Activated CD4-positive, alpha-beta T cell treated with anti-CD3 and anti-CD28 coated beads, Interleukin-2, amount 10 ng/mL, durations not matched to agents 24 days and 14 days (primary cell): ENCODE results near the gene CBX4. TPM values are rescaled to one million over a fixed set of nuclear protein-coding genes. Genes with fewer than 3 reads are reported as not detected.

Experiments
- DNase-seq: peaks from one replicate; pipeline ENCODE4 v3.0.0; 2022
- H3K27ac Mint-ChIP-seq: one replicate; pipeline ENCODE4 v1.8.0; 2022; ENCODE audit warnings: mild to moderate bottlenecking, mixed read lengths
- H3K27me3 Mint-ChIP-seq: one replicate; pipeline ENCODE4 v1.8.0; 2022; ENCODE audit warnings: mixed read lengths
- H3K36me3 Mint-ChIP-seq: one replicate; pipeline ENCODE4 v1.8.0; 2022; ENCODE audit warnings: low read depth, mild to moderate bottlenecking, mixed read lengths
- H3K4me1 Mint-ChIP-seq: one replicate; pipeline ENCODE4 v1.8.0; 2021; ENCODE audit warnings: mixed read lengths
- H3K4me3 Mint-ChIP-seq: one replicate; pipeline ENCODE4 v1.8.0; 2022; ENCODE audit warnings: mild to moderate bottlenecking, moderate library complexity, mixed read lengths
- H3K9me3 Mint-ChIP-seq: one replicate; pipeline ENCODE4 v1.8.0; 2021; ENCODE audit warnings: mixed read lengths
- intact Hi-C: fragments of 100-400 bp; cut with micrococcal nuclease; formaldehyde crosslinking; loops from one replicate; pipeline ENCODE4 v1.15.1; 2023
- total RNA-seq: library from RNA; stranded (reverse); gene quantifications from 2 replicates; pipeline ENCODE4 v1.2.3, GENCODE V29; 2022

Gene CBX4
- total RNA-seq, 1 donor from 2014 or later: 19.4 TPM

DNA sequence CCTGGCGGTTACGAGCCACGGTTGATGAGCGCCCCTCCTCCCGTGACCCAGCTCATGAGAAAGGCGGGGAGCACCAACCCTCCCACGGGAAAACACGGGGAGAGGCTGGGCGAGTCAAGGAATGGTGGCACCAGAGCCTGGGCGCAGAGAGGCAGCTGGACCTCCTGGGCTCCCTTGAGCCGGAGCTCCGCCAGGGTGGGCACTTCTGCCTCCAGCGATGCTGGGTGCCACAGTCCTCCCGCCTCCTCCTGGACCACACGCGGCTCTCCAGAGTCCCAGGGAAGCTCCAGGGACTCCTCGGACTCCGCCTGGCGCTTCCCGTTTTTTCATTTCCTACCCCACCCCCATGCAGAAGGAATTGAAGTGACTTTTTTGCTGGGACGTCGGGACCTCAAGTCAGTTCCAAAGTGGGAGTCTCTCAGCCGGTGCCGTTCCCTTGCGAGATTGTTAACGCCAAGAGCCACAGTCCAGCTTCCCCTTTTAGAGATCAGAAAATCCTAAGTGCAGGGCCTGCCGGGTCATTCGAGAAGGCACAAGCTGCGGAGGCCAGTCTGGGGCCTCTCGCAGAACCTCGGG is 35.7 kb downstream of the CBX4 start:
- H3K4me1 Mint-ChIP-seq: peaks cover 36% of the 10 kb centered on the region
- peaks cover 68% of the 10 kb centered on the region for H3K27me3 Mint-ChIP-seq
- H3K9me3 Mint-ChIP-seq: peaks cover 5% of the 10 kb centered on the region
- DNase-seq: no peak
- intact Hi-C loops: no loop called here
- peaks cover 13% of the 10 kb centered on the region for H3K36me3 Mint-ChIP-seq
- H3K27ac Mint-ChIP-seq: peak overlapping the region; percentile 70
- H3K4me3 Mint-ChIP-seq: peak overlapping the region; percentile 35

DNA sequence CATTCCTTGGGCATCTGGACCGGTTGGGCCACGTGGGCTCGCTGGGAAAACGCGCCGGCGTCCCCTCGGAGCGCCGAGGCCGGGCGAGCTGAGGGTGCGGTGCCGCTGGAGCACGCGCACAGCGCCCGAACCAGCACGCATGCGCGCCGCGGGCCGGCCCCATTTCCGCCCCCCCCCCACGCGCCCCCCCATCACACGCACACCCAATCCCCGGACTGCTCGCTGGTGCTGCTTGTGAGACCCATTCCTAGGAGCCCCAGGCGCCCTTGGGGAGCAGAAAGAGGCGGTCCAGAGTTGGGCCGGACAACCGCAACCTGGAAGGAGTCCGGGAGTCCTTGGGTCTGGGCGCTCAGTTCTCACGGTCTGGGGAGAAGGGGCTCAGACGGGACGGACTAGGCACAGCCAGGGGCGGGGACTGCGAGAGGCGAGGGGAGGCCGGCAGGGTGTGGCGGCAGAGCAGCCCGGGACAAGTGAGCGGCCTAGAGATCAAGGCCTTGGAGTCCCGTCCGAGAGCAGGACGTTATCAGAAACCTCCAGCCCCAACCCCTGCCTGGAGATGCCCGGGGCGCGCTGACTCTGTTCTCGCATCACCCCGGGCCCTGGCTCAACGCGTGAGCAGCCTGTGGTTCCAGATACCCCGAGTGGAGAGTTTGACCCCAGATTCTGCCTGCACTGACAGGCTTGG is 36.4 kb downstream of the CBX4 start:
- Mint-ChIP-seq H3K27me3 (peaks cover 66% of the 10 kb centered on the region), H3K27ac (no peak overlapping the region), H3K4me1 (peaks cover 37% of the 10 kb centered on the region), H3K36me3 (peaks cover 15% of the 10 kb centered on the region), H3K9me3 (peaks cover 8% of the 10 kb centered on the region), H3K4me3 (no peak overlapping the region)
- DNase-seq: no peak
- intact Hi-C loops: no loop called here

DNA sequence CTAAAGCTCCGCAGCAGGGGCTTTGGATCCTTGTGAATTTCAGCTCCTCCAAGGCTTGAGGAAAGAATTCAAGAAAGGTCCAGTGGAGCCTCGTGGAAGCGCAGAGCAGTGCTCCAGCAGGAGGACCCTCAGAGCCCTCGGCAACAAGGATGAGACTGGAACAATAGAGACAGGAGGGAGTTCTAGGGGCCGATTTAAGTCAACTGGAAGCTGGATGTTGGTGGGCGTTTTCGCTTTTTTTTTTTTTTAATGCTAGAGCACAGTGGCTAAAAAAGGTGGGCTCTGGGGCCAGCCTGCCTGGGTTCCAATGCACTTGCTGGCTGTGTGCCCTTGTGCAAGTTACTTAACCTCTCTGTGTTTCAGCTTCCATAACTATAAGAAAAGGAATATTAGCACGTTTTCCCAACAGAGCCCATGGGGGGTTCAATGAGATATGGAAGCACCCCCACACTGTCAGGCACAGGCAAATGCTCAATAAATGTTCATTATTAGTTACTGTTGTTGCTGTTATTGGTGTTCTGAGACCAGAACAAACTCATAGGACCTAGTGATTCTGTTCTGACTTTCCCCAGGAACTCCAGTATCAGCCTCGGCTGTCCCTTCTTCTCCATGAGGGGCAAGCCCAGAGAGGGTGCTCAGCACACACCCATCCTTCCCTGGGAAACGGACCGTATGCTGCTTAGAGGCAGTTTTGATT is 37.1 kb downstream of the CBX4 start:
- intact Hi-C loops: no loop called here
- peaks cover 60% of the 10 kb centered on the region for H3K27me3 Mint-ChIP-seq
- peaks cover 36% of the 10 kb centered on the region for H3K4me1 Mint-ChIP-seq
- no peak for DNase-seq
- peaks cover 8% of the 10 kb centered on the region for H3K9me3 Mint-ChIP-seq
- peak overlapping the region; percentile 74 for H3K27ac Mint-ChIP-seq
- no peak overlapping the region for H3K4me3 Mint-ChIP-seq
- peaks cover 15% of the 10 kb centered on the region for H3K36me3 Mint-ChIP-seq

DNA sequence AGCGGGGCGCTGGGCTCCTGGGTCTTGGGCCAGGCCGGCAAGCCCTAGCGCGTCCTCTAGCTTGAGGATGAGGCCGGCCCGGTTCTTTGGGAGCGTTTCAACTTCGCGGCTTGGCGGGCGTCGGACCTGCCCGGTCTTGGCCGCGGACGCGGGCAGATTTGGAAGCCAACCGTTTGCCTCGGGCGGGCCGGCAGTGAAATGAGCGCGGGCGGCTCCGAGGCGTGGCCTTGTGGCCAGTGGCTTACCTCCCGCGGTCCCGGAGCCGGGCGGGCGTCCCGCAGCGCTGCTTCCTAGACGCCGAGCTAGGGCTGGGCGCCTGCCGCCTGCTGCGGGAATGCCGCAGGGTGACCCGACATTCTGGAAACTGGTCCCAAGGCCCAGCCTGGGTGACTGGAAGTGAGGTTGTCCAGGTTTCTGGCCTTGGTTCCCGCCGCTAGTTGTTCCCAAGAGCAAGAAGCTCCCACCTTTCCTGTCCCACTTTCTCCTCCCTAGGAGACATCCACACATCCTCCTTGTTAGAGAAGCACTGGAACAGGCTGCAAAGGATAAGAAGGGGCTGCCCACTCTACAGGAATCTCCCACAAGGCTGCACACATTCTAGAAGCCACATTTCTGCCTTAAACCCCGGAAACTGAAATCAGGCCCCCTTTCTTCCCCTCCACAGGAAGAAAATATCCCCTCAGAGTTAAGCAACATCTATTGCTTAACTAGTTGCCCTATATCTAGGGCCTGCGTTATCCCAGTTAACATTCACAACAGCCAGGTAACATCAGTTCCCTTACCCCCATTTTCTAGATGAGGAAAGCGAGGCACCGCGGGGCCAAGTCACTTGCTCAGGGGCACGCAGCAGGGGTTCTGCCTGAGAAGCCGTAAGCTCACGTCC is 37.8 kb downstream of the CBX4 start:
- Mint-ChIP-seq H3K36me3 (peaks cover 15% of the 10 kb centered on the region), H3K27ac (no peak overlapping the region), H3K4me3 (no peak overlapping the region), H3K27me3 (peaks cover 53% of the 10 kb centered on the region), H3K4me1 (peaks cover 39% of the 10 kb centered on the region), H3K9me3 (peaks cover 8% of the 10 kb centered on the region)
- intact Hi-C loops: no loop called here
- no peak for DNase-seq

DNA sequence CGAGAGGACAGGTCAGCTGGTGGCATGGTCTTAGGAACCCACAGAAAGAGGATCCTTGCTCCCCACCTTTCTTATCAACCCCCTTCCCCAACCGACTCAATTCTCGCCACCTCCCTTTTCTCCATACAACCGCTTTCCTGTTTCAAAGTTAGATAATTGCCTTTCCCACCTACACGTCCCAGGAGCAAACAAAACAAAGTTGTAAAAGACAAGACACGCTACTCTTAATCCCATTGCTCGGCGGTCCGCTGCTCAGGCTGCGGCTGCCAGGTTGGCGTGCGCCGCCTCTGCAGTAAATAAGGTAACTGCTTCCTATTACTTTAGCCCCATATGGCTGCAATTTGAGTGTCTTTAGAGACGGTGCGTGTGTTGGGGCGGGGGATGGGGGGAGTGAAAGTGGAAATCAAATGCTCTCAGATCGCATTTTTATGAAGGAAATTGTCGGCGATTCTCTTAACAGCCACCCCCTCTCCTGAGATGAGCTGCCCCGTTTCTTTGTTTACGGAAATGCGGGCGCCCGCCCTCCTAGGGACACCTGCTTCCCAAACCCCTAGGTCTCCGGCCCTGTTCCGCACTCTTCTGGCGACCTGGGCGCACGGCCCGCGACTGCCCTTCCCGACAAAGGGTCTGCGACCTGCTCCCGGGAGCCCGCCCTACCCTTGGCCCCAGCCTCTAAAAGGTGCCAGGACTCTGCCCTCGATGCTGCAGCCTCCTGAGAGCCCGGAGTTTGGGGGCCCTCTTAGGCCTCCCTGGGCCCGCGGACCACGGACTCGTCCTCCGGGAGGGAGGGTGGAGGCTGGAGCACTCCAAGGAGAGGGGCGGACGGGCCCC is 38.7 kb downstream of the CBX4 start:
- peaks cover 47% of the 10 kb centered on the region for H3K27me3 Mint-ChIP-seq
- intact Hi-C loops: no loop called here

DNA sequence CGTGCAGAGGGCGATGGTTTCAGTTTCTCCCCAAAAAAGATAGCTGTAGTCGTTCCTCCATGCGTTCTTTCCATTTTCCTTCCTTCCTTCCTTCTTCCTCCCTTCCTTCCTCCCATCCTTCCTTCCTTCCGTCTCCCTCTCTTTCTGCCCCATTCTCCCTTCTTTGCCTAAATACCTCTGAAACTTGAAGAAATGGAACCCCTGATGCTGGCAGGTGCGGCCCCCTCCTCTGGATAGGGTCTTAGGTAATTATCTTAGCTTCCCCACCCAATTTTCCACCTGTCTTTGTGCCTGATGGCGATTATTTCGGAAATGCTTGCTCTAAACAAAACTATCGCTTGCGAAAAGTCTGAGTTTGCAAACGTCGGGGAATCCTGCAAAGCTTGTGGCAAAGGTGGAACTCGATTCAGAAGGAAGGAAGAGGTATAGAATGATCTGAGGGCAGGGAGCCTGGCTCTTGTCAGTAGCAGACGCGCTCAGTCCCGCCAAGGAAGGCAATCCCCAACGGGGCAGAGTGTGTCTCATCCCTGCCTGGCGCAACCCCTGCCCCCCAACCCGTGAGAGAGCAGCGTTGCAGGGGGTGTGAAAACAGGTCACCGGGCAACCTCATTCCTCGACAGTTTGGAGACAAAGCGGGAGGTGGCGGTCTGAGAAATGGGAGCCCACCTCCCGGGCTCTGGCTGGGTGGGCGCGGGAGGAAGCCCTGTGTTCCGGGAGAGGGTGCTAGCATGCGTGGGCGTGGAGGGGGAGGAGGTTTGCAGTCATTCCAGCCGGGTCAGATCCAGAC is 39.5 kb downstream of the CBX4 start:
- peak overlapping the region; percentile 42 for H3K27ac Mint-ChIP-seq

More for the DNA sequence above, 38.7 kb downstream of the CBX4 start:
- Mint-ChIP-seq H3K4me1 (peaks cover 44% of the 10 kb centered on the region), H3K36me3 (peaks cover 20% of the 10 kb centered on the region), H3K9me3 (peaks cover 8% of the 10 kb centered on the region), H3K4me3 (peak overlapping the region; percentile 62), H3K27ac (peak overlapping the region; percentile 72)
- DNase-seq: peak; percentile 83

DNA sequence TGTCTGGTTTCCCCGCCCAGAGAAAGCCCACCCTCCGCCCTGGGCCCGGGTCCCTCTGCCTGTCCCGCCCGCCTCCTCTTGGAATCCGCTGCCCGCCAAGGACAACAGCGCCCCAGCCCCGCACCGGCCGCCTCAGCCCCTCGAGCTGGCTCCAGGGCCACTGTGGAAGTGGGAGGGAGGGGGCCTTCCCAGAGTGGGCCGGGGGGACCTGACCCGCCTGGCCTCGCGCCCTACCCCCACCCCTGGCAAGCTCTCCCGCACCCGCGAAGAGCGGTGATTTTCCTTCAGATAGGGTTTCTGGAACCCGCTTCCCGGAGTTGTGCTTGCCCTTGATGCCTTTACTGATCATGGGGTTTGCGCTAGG is 40.1 kb downstream of the CBX4 start:
- peaks cover 4% of the 10 kb centered on the region for H3K9me3 Mint-ChIP-seq
- DNase-seq: peak; percentile 70
- peak overlapping the region; percentile 62 for H3K4me3 Mint-ChIP-seq
- peaks cover 23% of the 10 kb centered on the region for H3K36me3 Mint-ChIP-seq
- intact Hi-C loops: loop anchor here (5.0 kb wide), 2 partner anchors 193 to 238 kb away; partner anchors contain the start of genes CCDC40 and TBC1D16
- peaks cover 31% of the 10 kb centered on the region for H3K4me1 Mint-ChIP-seq
- H3K27ac Mint-ChIP-seq: peak overlapping the region; percentile 42
- H3K27me3 Mint-ChIP-seq: peaks cover 35% of the 10 kb centered on the region

More for the DNA sequence above, 39.5 kb downstream of the CBX4 start:
- Mint-ChIP-seq H3K9me3 (peaks cover 8% of the 10 kb centered on the region), H3K36me3 (peaks cover 23% of the 10 kb centered on the region), H3K27me3 (peaks cover 39% of the 10 kb centered on the region), H3K4me3 (peak overlapping the region; percentile 62), H3K4me1 (peaks cover 36% of the 10 kb centered on the region)
- DNase-seq: no peak
- intact Hi-C loops: loop anchor here (5.0 kb wide), 2 partner anchors 193 to 238 kb away; partner anchors contain the start of genes CCDC40 and TBC1D16

DNA sequence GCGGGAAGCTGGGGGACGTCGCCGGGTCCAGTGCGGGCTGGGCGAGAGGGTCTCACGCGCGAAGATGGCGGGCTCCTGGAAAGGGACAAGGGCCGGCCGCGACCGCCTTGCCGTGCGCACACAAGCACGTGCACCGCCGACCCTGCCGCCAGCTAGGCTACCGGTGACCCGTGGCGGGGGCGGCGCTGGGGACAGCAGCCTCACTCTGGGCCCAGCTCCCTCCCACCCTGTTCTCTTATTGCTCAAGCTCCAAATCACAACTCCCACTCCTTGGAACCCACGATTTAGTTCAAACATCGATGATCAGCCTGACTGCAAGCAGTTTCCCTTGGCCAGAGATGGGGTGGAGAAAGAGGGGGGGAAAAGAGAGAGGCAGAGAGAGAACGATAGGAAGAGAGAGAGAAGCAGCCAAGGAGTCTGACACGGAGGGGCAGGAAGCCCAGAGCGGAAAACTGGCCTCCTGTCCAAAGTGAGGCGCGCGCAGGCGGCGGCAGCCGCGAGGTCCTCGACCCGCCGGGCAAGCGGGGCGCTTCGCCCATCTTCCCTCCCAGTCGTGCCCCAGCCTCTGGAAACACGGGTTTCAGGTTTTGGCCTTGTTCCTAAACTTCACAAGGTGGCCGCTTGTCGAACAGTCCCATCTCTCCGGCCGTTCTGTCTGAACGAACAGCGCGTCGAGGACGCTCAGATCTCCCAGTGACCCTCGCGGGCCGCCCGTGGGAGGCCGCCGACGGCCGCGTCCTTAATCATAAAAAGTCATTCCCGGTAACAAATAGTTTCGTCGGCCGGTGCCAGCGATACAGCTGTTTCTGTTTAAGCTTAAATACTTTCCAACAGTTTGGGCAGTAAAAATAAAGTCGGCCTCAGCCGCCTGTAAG is 40.7 kb downstream of the CBX4 start:
- Mint-ChIP-seq H3K4me3 (peak overlapping the region; percentile 69), H3K27me3 (peaks cover 36% of the 10 kb centered on the region), H3K36me3 (peaks cover 26% of the 10 kb centered on the region), H3K4me1 (peaks cover 30% of the 10 kb centered on the region), H3K27ac (peak overlapping the region; percentile 51), H3K9me3 (peaks cover 4% of the 10 kb centered on the region)
- intact Hi-C loops: loop anchor here (5.0 kb wide), 2 partner anchors 194 to 239 kb away; partner anchors contain the start of genes CCDC40 and TBC1D16
- DNase-seq: peak; percentile 70

DNA sequence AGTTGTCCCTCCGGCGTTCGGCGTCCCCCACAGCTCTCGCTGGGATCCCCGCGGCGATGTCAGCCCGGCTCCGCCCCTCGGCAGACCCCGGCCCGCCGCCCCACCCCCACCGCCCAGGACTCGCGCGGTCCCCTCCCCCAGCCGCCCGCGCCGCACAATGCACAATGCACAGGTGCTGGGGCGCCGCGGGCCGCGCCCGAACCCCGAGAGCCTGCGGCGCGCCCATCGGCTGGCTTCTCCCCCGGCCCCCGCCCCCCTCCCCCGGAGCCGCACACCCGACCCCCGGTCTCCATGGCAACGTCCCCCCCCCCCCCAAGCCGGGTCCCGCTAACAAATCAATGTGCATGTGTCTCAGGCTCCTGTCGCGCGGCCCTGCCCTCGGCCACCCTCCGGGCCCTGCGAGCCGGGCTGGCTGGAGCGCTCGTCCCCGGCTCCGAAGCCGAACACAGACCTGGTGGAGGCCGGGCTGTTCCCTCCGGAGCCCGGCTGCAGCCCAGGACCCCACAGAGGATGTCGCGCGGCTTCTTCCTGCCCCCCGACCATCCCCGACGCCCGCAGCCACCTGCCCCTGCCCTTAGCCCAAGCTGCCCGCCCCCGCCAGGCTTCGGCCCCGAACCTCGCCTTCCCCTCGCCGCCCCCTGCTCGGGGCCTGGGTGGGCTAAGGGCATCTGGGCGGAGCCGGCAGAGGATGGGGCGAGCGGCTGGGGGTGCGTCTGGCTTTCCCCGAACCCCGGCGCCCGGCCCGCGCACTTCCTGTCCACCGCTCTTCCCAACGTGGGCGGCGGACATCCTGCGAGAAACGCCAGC is 41.5 kb downstream of the CBX4 start:
- Mint-ChIP-seq H3K4me3 (peak overlapping the region; percentile 69), H3K4me1 (peaks cover 30% of the 10 kb centered on the region), H3K9me3 (peaks cover 4% of the 10 kb centered on the region), H3K27me3 (peaks cover 36% of the 10 kb centered on the region), H3K27ac (no peak overlapping the region), H3K36me3 (peaks cover 27% of the 10 kb centered on the region)
- peak; percentile 70 for DNase-seq
- intact Hi-C loops: loop anchor here (1.0 to 5.0 kb wide), 5 partner anchors 13 to 240 kb away; partner anchors contain the start of genes CBX2, CBX4, CCDC40 and TBC1D16

DNA sequence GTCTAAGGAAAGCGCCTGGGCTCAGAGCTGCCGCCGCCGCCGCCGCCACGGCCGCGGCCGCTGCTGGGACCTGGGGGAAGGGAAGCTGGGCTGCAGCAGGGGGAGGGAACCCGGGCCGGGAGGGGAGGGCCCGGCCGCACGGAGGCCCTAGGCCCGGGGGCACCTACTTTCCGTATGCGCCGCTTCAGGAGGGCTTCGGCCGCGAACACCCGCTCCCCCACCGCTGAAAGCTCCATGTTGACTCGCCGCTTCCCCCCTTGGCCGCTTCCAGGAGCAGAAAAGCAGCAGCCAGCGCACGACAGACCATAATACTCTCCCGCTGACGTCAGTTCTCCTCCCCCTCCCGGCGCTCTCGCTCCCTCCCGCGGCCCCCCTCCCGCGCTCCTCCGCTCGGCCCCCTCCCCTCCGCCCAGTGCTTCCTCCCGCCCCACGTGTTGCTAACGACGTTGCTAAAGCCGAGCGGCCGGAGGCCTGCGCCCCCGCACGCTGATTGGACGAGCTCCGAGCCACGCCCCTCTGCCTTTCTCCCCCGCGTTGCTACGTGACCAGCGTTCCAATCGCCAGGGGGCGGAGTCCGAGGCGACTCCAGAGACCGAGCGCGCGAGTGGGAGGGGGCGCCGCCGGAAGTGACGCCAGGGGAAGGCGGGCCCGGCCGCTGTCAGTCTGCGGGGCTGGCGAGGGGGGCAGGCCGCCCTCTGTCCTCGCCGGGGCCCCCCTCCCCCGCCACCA is 42.3 kb downstream of the CBX4 start, which contains the start of gene CBX8:
CBX8 (minus strand) TSS at position 315 of the 729 bp plus-strand sequence; CDS start at position 236, 79 bp downstream.
- Mint-ChIP-seq H3K9me3 (peaks cover 4% of the 10 kb centered on the region), H3K4me3 (peak within 1 kb of the TSS; percentile 85), H3K27me3 (peaks cover 40% of the 10 kb centered on the region), H3K27ac (peak within 1 kb of the TSS; percentile 90), H3K4me1 (peaks cover 30% of the 10 kb centered on the region), H3K36me3 (peaks cover 26% of the 10 kb centered on the region)
- intact Hi-C loops: loop anchor here (1.0 to 5.0 kb wide), 5 partner anchors 14 to 240 kb away; partner anchors contain the start of genes CBX2, CBX4, CCDC40 and TBC1D16
- peak; percentile 100 for DNase-seq
